Left cardiac atrium (tissue), 4 donors: ENCODE data around the gene ZNF385B. TPM values are rescaled to one million over a fixed set of nuclear protein-coding genes. Genes with fewer than 3 reads are reported as not detected.
"Not testable (repeated sequence)": the region's sequence is repeated elsewhere in the genome, so short reads cannot be mapped to it uniquely, and the experiment has no call there.

Experiments
- ATAC-seq, 2 donors: fragments of 200-7000 bp; cut with Tn5 transposase; one replicate each; pipeline ENCODE4 v1.9.1; 2020; ENCODE audit warnings: mild to moderate bottlenecking in 2 of 2, moderate library complexity in 2 of 2
- DNase-seq: peaks from one replicate; pipeline ENCODE4 v3.0.0-alpha.2; 2020
- intact Hi-C, 2 donors: fragments of 100-400 bp; cut with DNase I; formaldehyde crosslinking; loops; one replicate each; pipeline versions ENCODE4 v1.14.1 to v1.15.1; 2022 to 2023
- long read RNA-seq: library from polyadenylated mRNA; unstranded; transcript quantifications from one replicate; pipeline ENCODE4 v2.0.0, GENCODE V29; 2021
- total RNA-seq, 2 donors: library from RNA; stranded (reverse); fragmentation: NEBNext Ultra II Directional; extraction: Animal tissue kit (Norgen Biotek cat#: 25700); gene quantifications; one replicate each; pipeline ENCODE4 v1.2.1, GENCODE V29; 2021
- donor health status: DM: no; HTN: yes; CAD: no.
- donor health status: DM: no; HTN: yes; CAD: no; lungs with severe emphysema.
- donor health status: DM: yes; HTN: yes; CAD: no.
- donor health status: Dilated cardiomyopathy.

ZNF385B gene
- 10 to 100 TPM; 14.3 to 36.7 TPM for total RNA-seq
- long read RNA-seq, partial matches to known transcripts = 10 of 15 reads
- long read RNA-seq, other reads (novel, unspliced or antisense) = 4 of 15 reads

- ATAC-seq (peak; percentile 20 to 23), DNase-seq (peak; percentile 32)
- intact Hi-C loops = no loop called here
Measured at GRCh38 chr2:179861416-179862067, at the start of gene ZNF385B. TSS of gene ZNF385B (minus strand) at chr2:179861612.

GRCh38 chr2:179910735-179911113 is 49.3 kb upstream of the ZNF385B start:
- intact Hi-C loops = no loop called here
- DNase-seq (no peak), ATAC-seq (no peak)

GRCh38 chr2:179909845-179910734 is 48.7 kb upstream of the ZNF385B start:
- no peak for ATAC-seq
- intact Hi-C loops = no loop called here
- no peak for DNase-seq

GRCh38 chr2:179900655-179901054 is 39.2 kb upstream of the ZNF385B start:
- DNase-seq (no peak), ATAC-seq (no peak)
- intact Hi-C loops = no loop called here

GRCh38 chr2:179899666-179900065 is 38.3 kb upstream of the ZNF385B start:
- intact Hi-C loops = no loop called here
- DNase-seq (no peak), ATAC-seq (no peak)

- DNase-seq = no peak
- no peak for ATAC-seq
- intact Hi-C loops = no loop called here
Measured at GRCh38 chr2:179898873-179899272, 37.5 kb upstream of the ZNF385B start.

- intact Hi-C loops = no loop called here
- ATAC-seq = no peak
- no peak for DNase-seq
Measured at GRCh38 chr2:179893616-179894015, 32.2 kb upstream of the ZNF385B start.

- DNase-seq (no peak), ATAC-seq (no peak)
- intact Hi-C loops = no loop called here
Measured at GRCh38 chr2:179891237-179891636, 29.8 kb upstream of the ZNF385B start.

- intact Hi-C loops = no loop called here
- no peak for ATAC-seq
Measured at GRCh38 chr2:179890666-179891065, 29.3 kb upstream of the ZNF385B start.

GRCh38 chr2:179888642-179889041 is 27.2 kb upstream of the ZNF385B start:
- ATAC-seq, DNase-seq, intact Hi-C loops: not testable (repeated sequence)

More at GRCh38 chr2:179890666-179891065, 29.3 kb upstream of the ZNF385B start:
- DNase-seq = no peak

- DNase-seq (no peak), ATAC-seq (no peak)
- intact Hi-C loops = no loop called here
Measured at GRCh38 chr2:179884193-179884592, 22.8 kb upstream of the ZNF385B start.

- no peak for ATAC-seq
- intact Hi-C loops = no loop called here
- no peak for DNase-seq
Measured at GRCh38 chr2:179882851-179883806, 21.7 kb upstream of the ZNF385B start.

GRCh38 chr2:179877601-179878364 is 16.4 kb upstream of the ZNF385B start:
- ATAC-seq = no peak
- intact Hi-C loops = no loop called here
- no peak for DNase-seq

- DNase-seq (no peak), ATAC-seq (no peak)
- intact Hi-C loops = no loop called here
Measured at GRCh38 chr2:179876266-179876665, 14.9 kb upstream of the ZNF385B start.

- no peak for ATAC-seq
- no peak for DNase-seq
- intact Hi-C loops = no loop called here
Measured at GRCh38 chr2:179875864-179876263, 14.5 kb upstream of the ZNF385B start.

GRCh38 chr2:179862898-179863458 is 1.6 kb upstream of the ZNF385B start:
- DNase-seq = no peak
- intact Hi-C loops = no loop called here
- ATAC-seq = no peak

- peak; percentile 22 for DNase-seq
- ATAC-seq = peak; percentile 81 to 83
- intact Hi-C loops = no loop called here
Measured at GRCh38 chr2:179861027-179861415, 391 bp downstream of the ZNF385B start.
